ENCODE data around the gene PLA2G4C. TPM values are rescaled to one million over a fixed set of nuclear protein-coding genes. Genes with fewer than 3 reads are reported as not detected.

PLA2G4C gene
- total RNA-seq, 1 donor from 2014 or later = 32.3 TPM

Other genes starting within 250 kb of the PLA2G4C start
- gene SULT2A1, start 224.5 kb downstream of the PLA2G4C start, total RNA-seq = not detected
- not detected for gene BSPH1, start 118.6 kb downstream of the PLA2G4C start, total RNA-seq
- gene ELSPBP1, start 116.2 kb downstream of the PLA2G4C start, total RNA-seq = not detected
- gene CABP5, start 66.7 kb downstream of the PLA2G4C start, total RNA-seq = not detected
- 21.2 TPM for gene LIG1, start 59.5 kb upstream of the PLA2G4C start, total RNA-seq
- 4.9 TPM for gene ZSWIM9, start 59.9 kb upstream of the PLA2G4C start, total RNA-seq
- gene CARD8, start 145.1 kb upstream of the PLA2G4C start, total RNA-seq = 47.2 TPM
- gene ZNF114, start 159.3 kb upstream of the PLA2G4C start, total RNA-seq = 2.3 TPM
- gene EMP3, start 214.7 kb upstream of the PLA2G4C start, total RNA-seq = 27.2 TPM